SK-N-MC (cell line): ENCODE data around the gene SLC2A11.

Source experiments
- EZH2 ChIP-seq: fragments of 200-600 bp; sonication (generic); IDR thresholded peaks from one replicate; pipeline ENCODE4 v1.6.1; 2017; ENCODE audit warnings: antibody characterized with exemption
- POLR2AphosphoS5 ChIP-seq: IDR thresholded peaks from 2 replicates; pipeline ENCODE4 v1.6.1; 2012; ENCODE audit warnings: mild to moderate bottlenecking, low read depth, low read length, borderline replicate concordance

- TF ChIP-seq POLR2AphosphoS5 (no peak), EZH2 (no peak)
Observed at GRCh38 chr22:23903328-23903971, 45.8 kb downstream of the SLC2A11 start.
